K562 (cell line): Measurements from ENCODE around the gene ASB15. TPM values are rescaled to one million over a fixed set of nuclear protein-coding genes. Genes with fewer than 3 reads are reported as not detected.

ENCODE experiments used
- ATAC-seq: fragments of 200-7000 bp; cut with Tn5 transposase; 3 replicates; pipeline ENCODE4 v1.9.1; 2020; ENCODE audit warnings: moderate library complexity
- BruUV-seq: library from RNA; stranded (reverse); fragments of 400-500 nt; replicated peaks from 2 replicates; lab custom pipeline; 2021; lab: Mats Ljungman, UMichigan
- CTCF ChIA-PET: fragments of 300-600 bp; formaldehyde crosslinking; extraction: SDS; loops from one replicate; lab custom pipeline; 2021; ENCODE audit warnings: low intra/inter-chr PET ratio; lab: Yijun Ruan, JAX
- POLR2A ChIA-PET: fragments of 300-600, 350-650 bp; sonication (Branson Sonifier 250); formaldehyde crosslinking; extraction: SDS; loops from one replicate; lab custom pipeline; 2021; ENCODE audit warnings: antibody characterized with exemption, inconsistent platforms; lab: Yijun Ruan, JAX
- DNase-seq, 4 experiments: peaks; one replicate each; pipeline versions ENCODE4 v3.0.0 to v3.0.0-alpha.2; 2011 to 2018; ENCODE audit warnings: low spot score in 3 of 4, mixed read lengths in 3 of 4; ENCODE audit errors: extremely low read depth in 1 of 4
- FAIRE-seq: peaks from 2 replicates; lab custom pipeline; 2011; peaks lifted over from hg19 to GRCh38; lab: Jason Lieb, UNC
- H2AFZ ChIP-seq: 2 replicates; pipeline ENCODE4 v1.6.0; 2011; ENCODE audit warnings: low read depth, low read length, control low read depth, inconsistent platforms
- H3K27ac ChIP-seq: fragments of 200-600 bp; 3 replicates; pipeline ENCODE4 v1.8.0; 2011; ENCODE audit warnings: low read depth, mild to moderate bottlenecking, control low read depth, inconsistent platforms, low read length, moderate library complexity, mixed read lengths; ENCODE audit errors: extremely low read depth
- H3K27me3 ChIP-seq, 2 experiments: fragments of 300-600 bp in 1 of 2; 2 replicates in 1 of 2; 3 replicates in 1 of 2; pipeline versions ENCODE4 v1.6.0 to v1.8.0; 2011; ENCODE audit warnings: inconsistent platforms in 2 of 2, low read length in 2 of 2, mild to moderate bottlenecking in 1 of 2, mixed read lengths in 1 of 2, moderate library complexity in 1 of 2; ENCODE audit not compliant: control insufficient read depth in 2 of 2, insufficient read depth in 2 of 2
- H3K36me3 ChIP-seq: fragments of 300-600 bp; 3 replicates; pipeline ENCODE4 v1.8.0; 2011; ENCODE audit warnings: mild to moderate bottlenecking, low read length, inconsistent platforms; ENCODE audit not compliant: control insufficient read depth, insufficient read depth
- H3K4me1 ChIP-seq, 2 experiments: fragments of 200-600 bp in 1 of 2; replicated peaks in 1 of 2; 2 replicates in 1 of 2; 3 replicates in 1 of 2; pipeline versions ENCODE4 v1.5.1 to v1.8.0; 2011; ENCODE audit warnings: inconsistent platforms in 2 of 2, low read length in 2 of 2, mild to moderate bottlenecking in 1 of 2, mixed read lengths in 1 of 2, moderate library complexity in 1 of 2; ENCODE audit not compliant: control insufficient read depth in 2 of 2, insufficient read depth in 2 of 2
- H3K4me2 ChIP-seq: 2 replicates; pipeline ENCODE4 v1.6.1; 2011; ENCODE audit warnings: low read length, control low read depth, inconsistent platforms, mixed read lengths; ENCODE audit not compliant: insufficient read depth
- H3K4me3 ChIP-seq: fragments of 200-600 bp; sonication (generic), shearing (Covaris generic); 2 replicates; pipeline ENCODE4 v1.5.1; 2016; ENCODE audit warnings: control low read depth, inconsistent platforms
- H3K79me2 ChIP-seq: fragments of 200-600 bp; 3 replicates; pipeline ENCODE4 v1.8.0; 2011; ENCODE audit warnings: low read length, inconsistent platforms; ENCODE audit not compliant: control insufficient read depth, insufficient read depth
- H3K9ac ChIP-seq, 2 experiments: 2 replicates each; pipeline versions ENCODE4 v1.6.0 to v1.6.1; 2011; ENCODE audit warnings: low read depth in 2 of 2, low read length in 2 of 2, control low read depth in 1 of 2, inconsistent platforms in 1 of 2, mild to moderate bottlenecking in 1 of 2, mixed read lengths in 1 of 2; ENCODE audit not compliant: insufficient read depth in 1 of 2
- H3K9me1 ChIP-seq: one replicate; pipeline ENCODE4 v1.6.0; 2011; ENCODE audit warnings: inconsistent platforms, mild to moderate bottlenecking, low read length, moderate library complexity; ENCODE audit not compliant: control insufficient read depth, insufficient read depth
- H3K9me3 ChIP-seq: replicated peaks from 2 replicates; pipeline ENCODE4 v1.5.1; 2011; ENCODE audit warnings: low read depth, low read length, inconsistent platforms; ENCODE audit not compliant: control insufficient read depth, insufficient read depth
- H4K20me1 ChIP-seq: replicated peaks from 2 replicates; pipeline ENCODE4 v1.6.1; 2011; ENCODE audit warnings: low read length, inconsistent platforms, mixed read lengths; ENCODE audit not compliant: control insufficient read depth, insufficient read depth
- ARID2 ChIP-seq: fragments of 450-650 bp; IDR thresholded peaks from 2 replicates; pipeline ENCODE4 v1.6.1; 2017; ENCODE audit warnings: antibody characterized with exemption, mild to moderate bottlenecking
- ATF7 ChIP-seq: fragments of 450-650 bp; IDR thresholded peaks from 2 replicates; pipeline ENCODE4 v1.7.1; 2014; ENCODE audit warnings: mild to moderate bottlenecking, moderate library complexity
- CCAR2 ChIP-seq: fragments of 200-400 bp; formaldehyde crosslinking; IDR thresholded peaks from 2 replicates; pipeline ENCODE4 v1.6.1; 2017; ENCODE audit warnings: mild to moderate bottlenecking, low read depth, low read length
- CEBPG ChIP-seq, 3 experiments: fragments of 200-800 bp in 1 of 3; sonication (Bioruptor generic) in 1 of 3; sonication (generic) in 1 of 3; formaldehyde crosslinking in 1 of 3; IDR thresholded peaks in 2 of 3; conservative IDR thresholded peaks in 1 of 3; 2 replicates each; pipeline versions ENCODE4 v1.6.1 to v1.8.0; 2016 to 2022; ENCODE audit warnings: missing compliant biosample characterization in 2 of 3, missing genetic modification characterization in 2 of 3, mild to moderate bottlenecking in 1 of 3, missing genetic modification reagents in 1 of 3
- HLTF ChIP-seq: fragments of 450-650 bp; IDR thresholded peaks from 2 replicates; pipeline ENCODE4 v1.6.1; 2016
- KDM1A ChIP-seq, 2 experiments: fragments of 450-650 bp; IDR thresholded peaks; 2 replicates each; pipeline ENCODE4 v1.6.1; 2016; ENCODE audit warnings: mild to moderate bottlenecking in 2 of 2
- MCM5 ChIP-seq: fragments of 450-650 bp; IDR thresholded peaks from 2 replicates; pipeline ENCODE4 v1.6.1; 2016; ENCODE audit warnings: low read depth
- MTA1 ChIP-seq: fragments of 450-650 bp; IDR thresholded peaks from 2 replicates; pipeline ENCODE4 v1.6.1; 2017; ENCODE audit warnings: borderline replicate concordance
- NR2F6 ChIP-seq: fragments of 450-650 bp; formaldehyde crosslinking; IDR thresholded peaks from 2 replicates; pipeline ENCODE4 v1.4.0; 2020; ENCODE audit warnings: mild to moderate bottlenecking
- POLR2A ChIP-seq: fragments of 450-650 bp; conservative IDR thresholded peaks from 2 replicates; pipeline ENCODE4 v1.6.1; 2016
- SREBF1 ChIP-seq: fragments of 150-350 bp; IDR thresholded peaks from 2 replicates; pipeline ENCODE4 v1.6.1; 2014; ENCODE audit warnings: antibody characterized with exemption, low read depth, low read length, borderline replicate concordance
- SRSF7 ChIP-seq: fragments of 200-400 bp; formaldehyde crosslinking; optimal IDR thresholded peaks from 2 replicates; pipeline ENCODE3; 2017; ENCODE audit warnings: mild to moderate bottlenecking, low read depth, low read length
- ZNF124 ChIP-seq: sonication (generic); formaldehyde crosslinking; IDR thresholded peaks from 2 replicates; pipeline ENCODE4 v1.8.1; 2022; ENCODE audit warnings: missing genetic modification reagents
- ZNF589 ChIP-seq: fragments of 200-800 bp; sonication (Bioruptor generic); IDR thresholded peaks from 2 replicates; pipeline ENCODE4 v1.6.1; 2016; ENCODE audit warnings: low read depth, missing genetic modification characterization, missing compliant biosample characterization
- WGBS: fragments of 100-300 bp; shearing (Covaris generic); methylation state at CpG from one replicate; pipeline ENCODE4 v1.1.6; 2016; ENCODE audit warnings: low coverage, mixed read lengths; ENCODE audit not compliant: insufficient coverage; ENCODE audit errors: missing lambda C conversion rate; 5-methylcytosine and 5-hydroxymethylcytosine counted together
- in situ Hi-C: fragments of 300-500 bp; cut with MboI; formaldehyde crosslinking; loops from 4 replicates; pipeline ENCODE4 v1.15.0; 2018; ENCODE audit warnings: inconsistent platforms, mixed read lengths
- intact Hi-C: fragments of 100-400 bp; cut with micrococcal nuclease; formaldehyde crosslinking; loops from 2 replicates; pipeline ENCODE4 v1.14.2; 2022
- polyA plus RNA-seq, 8 experiments: library from polyadenylated mRNA; depleted of rRNA in 4 of 8; stranded (reverse) in 5 of 8; unstranded in 3 of 8; fragments of >200 nt; fragmentation: Nextera tagmentation in 2 of 8; fragmentation: Illumina TruSeq in 1 of 8; extraction: Ambion mirVana in 2 of 8; extraction: Trizol in 1 of 8; gene quantifications; 2 replicates each; pipeline versions ENCODE4 v1.2.1 to v1.2.3, GENCODE V29; 2011 to 2014; ENCODE audit warnings: inconsistent platforms in 1 of 8, missing spikeins in 1 of 8
- total RNA-seq, 7 experiments: library from RNA; depleted of rRNA in 6 of 7; stranded (reverse); fragments of >200 nt in 6 of 7; fragmentation: Illumina TruSeq in 2 of 7; extraction: Trizol in 2 of 7; gene quantifications; 2 replicates each; pipeline versions ENCODE4 v1.2.1 to v1.2.3, GENCODE V29; 2011 to 2021; ENCODE audit warnings: low replicate concordance in 1 of 7
- TF ChIP-seq, protein P1 (sequence below): fragments of 450-650 bp; IDR thresholded peaks from 2 replicates; pipeline ENCODE4 v1.6.1; 2017; ENCODE audit warnings: mild to moderate bottlenecking, moderate library complexity
- TF ChIP-seq, protein P2 (sequence below): sonication (generic); formaldehyde crosslinking; IDR thresholded peaks from 2 replicates; pipeline ENCODE4 v1.8.0; 2022; ENCODE audit warnings: mild to moderate bottlenecking, low read depth, missing genetic modification reagents
- TF ChIP-seq, protein P3 (sequence below): sonication (generic); formaldehyde crosslinking; IDR thresholded peaks from 2 replicates; pipeline ENCODE4 v1.8.0; 2022; ENCODE audit warnings: mild to moderate bottlenecking, missing genetic modification reagents

ASB15 gene
- total and polyA plus RNA-seq, 9 of the 15 experiments (the other 6 are each of a cell fraction or from before 2014, with no cell fraction given) = 0.03 to 0.14 (median 0.04) TPM; not detected in 3

DNA sequence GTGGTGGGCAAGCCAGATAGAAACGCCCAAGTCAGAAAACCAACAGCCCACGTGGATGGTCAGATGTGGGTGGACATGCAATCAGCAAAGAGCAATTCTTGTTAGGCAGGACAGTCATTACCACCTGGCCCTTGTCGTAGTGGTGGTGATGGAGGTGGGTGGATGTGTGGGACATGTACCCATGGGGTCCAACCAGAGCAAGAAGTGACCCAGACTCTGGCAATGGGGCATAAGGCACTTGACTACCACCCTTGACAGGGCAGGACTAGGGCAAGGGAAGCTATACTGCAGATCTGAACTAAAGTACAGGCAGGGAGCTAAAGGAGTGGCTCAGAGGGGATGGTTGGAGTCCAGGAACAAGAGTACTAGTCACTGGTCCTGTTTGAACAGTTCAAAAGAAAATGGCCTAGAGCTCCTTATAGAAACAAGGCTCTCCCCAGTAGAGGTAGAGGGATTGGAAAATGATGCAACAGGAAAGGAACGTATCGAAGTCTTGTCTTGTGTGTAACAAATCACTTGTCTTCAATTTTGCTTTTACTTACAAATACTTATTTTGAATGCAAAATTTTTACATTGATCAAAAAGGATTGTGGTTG lies 71.6 kb downstream of the ASB15 start (continued):
- TF ChIP-seq SRSF7 (no peak), MTA1 (no peak), CEBPG (CRISPR knock-in tag; IDR thresholded peaks at IDR 0.05) (no peak), CEBPG (tag; conservative IDR thresholded peaks at IDR 0.05 in 1 of 2, IDR thresholded peaks at IDR 0.05 in 1 of 2) (peak; percentile 19 to 54; a peak in 3 of 4 replicates), HLTF (no peak), POLR2A (0 out of 2 replicates have a peak, but pooled peaks have one; percentile 27), CCAR2 (no peak), ATF7 (no peak), MCM5 (no peak), ZNF589 (no peak)
- TF ChIP-seq, protein P1, sequence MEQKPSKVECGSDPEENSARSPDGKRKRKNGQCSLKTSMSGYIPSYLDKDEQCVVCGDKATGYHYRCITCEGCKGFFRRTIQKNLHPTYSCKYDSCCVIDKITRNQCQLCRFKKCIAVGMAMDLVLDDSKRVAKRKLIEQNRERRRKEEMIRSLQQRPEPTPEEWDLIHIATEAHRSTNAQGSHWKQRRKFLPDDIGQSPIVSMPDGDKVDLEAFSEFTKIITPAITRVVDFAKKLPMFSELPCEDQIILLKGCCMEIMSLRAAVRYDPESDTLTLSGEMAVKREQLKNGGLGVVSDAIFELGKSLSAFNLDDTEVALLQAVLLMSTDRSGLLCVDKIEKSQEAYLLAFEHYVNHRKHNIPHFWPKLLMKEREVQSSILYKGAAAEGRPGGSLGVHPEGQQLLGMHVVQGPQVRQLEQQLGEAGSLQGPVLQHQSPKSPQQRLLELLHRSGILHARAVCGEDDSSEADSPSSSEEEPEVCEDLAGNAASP = no peak

DNA sequence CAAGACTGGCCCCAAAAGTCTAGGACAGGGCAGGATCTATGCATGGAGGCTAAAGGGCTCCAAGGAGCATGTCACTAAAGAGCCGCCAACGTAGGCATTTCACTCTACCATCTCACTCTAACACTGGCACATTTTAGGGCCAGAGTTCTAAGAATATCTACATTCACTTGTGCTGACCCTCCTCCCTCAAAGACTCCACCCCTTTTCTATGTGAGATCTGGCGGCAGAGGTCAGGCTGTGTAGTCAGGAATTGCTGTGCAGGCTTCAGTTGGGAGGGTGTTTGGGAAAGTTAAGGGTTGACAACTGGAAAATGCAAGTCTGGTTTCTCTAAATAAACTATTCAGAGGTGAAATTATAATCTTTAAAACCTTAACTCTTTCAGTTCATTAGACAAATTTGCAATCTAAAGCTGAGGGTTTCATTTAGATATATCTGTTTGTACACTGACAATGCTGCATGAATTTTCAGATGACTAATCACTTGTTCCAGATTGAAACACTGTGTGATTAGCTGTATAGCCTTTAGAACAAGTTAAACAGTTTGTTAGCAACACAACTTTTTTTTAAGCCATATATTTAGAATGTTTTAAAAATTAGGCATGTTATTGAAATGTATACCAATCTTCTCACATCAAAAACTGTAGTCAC lies 72.3 kb downstream of the ASB15 start:
- Histone ChIP-seq H3K27me3 (no peaks in the 10 kb centered on the region), H3K4me3 (no peak overlapping the region), H2AFZ (no peak overlapping the region), H3K9me1 (no peaks in the 10 kb centered on the region), H3K27ac (no peak overlapping the region), H3K79me2 (no peaks in the 10 kb centered on the region), H3K4me1 (no peaks in the 10 kb centered on the region), H3K9ac (no peak overlapping the region), H4K20me1 (no peaks in the 10 kb centered on the region), H3K9me3 (no peaks in the 10 kb centered on the region), H3K4me2 (no peak overlapping the region), H3K36me3 (no peaks in the 10 kb centered on the region)
- CTCF ChIA-PET = no interaction called here
- DNase-seq = peak in 1 of 4 experiments; percentile 28
- BruUV-seq = no TSS peak
- POLR2A ChIA-PET = interaction anchor here (0.5 kb wide), 1 partner anchor 234 kb away, joined by 3 read pairs; no protein-coding TSS in a partner anchor
- 64% methylated on average over 3 of the region's 3 CpGs for WGBS
- in situ Hi-C loops = no loop called here
- no peak for FAIRE-seq
- intact Hi-C loops = no loop called here
- ATAC-seq = peak; percentile 59
- no peak for TF ChIP-seq ARID2
- TF ChIP-seq SREBF1 = no peak
- TF ChIP-seq, protein P2, sequence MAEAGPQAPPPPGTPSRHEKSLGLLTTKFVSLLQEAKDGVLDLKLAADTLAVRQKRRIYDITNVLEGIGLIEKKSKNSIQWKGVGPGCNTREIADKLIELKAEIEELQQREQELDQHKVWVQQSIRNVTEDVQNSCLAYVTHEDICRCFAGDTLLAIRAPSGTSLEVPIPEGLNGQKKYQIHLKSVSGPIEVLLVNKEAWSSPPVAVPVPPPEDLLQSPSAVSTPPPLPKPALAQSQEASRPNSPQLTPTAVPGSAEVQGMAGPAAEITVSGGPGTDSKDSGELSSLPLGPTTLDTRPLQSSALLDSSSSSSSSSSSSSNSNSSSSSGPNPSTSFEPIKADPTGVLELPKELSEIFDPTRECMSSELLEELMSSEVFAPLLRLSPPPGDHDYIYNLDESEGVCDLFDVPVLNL = no peak
- no peak for TF ChIP-seq KDM1A (IDR thresholded peaks at IDR 0.05)
- TF ChIP-seq NR2F6 (CRISPR knock-in tag) = no peak
- TF ChIP-seq, protein P1 = no peak
- TF ChIP-seq, protein P3, sequence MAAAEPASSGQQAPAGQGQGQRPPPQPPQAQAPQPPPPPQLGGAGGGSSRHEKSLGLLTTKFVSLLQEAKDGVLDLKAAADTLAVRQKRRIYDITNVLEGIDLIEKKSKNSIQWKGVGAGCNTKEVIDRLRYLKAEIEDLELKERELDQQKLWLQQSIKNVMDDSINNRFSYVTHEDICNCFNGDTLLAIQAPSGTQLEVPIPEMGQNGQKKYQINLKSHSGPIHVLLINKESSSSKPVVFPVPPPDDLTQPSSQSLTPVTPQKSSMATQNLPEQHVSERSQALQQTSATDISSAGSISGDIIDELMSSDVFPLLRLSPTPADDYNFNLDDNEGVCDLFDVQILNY (CRISPR knock-in tag) = no peak
- TF ChIP-seq ZNF124 (CRISPR knock-in tag) = no peak
